COR-L47 (cell line): ENCODE results near the gene MBP.

Source experiments
- DNase-seq: peaks from one replicate; lab custom pipeline; 2025; lab: John Stamatoyannopoulos, UW

MBP gene

DNA sequence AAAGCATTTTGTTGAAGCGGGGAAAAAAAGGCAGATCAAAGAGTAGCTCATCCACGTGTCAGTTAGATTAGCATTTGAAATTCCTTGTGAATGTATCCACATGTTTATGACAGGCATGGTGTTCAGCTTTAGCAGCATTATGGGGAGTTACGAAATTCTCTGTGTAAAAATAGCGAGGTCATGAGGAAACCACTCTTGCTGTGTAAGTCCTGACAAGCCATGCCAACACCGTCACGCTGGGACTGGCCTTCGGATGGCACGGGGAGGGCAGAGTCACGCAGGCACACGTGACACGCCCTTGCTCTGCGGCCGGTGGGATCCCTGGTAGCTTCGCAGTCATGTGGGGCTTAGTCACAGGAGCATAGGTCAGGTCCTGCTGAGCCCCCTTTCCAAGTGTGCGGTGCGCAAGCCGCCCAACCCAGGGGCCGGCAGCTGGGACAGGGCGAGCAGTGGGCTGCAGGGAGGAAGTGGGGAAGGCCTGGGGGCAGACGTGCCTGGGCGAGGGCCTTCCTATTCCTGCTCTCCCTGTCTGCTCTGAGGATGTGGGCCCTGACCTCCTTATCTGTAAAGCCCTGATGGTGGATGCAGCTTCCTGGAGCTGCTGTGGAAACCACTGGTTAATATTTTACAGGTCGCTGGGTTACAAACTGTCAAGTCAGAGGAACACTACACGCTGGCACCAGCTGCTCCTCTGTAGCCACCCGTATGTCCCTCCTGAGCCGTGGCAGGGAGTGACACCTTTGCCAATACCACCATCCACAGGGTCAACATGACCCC lies 18.0 kb downstream of the MBP start:
- DNase-seq, result no peak

- no peak for DNase-seq
Measured at GRCh38 chr18:77114152-77114414, 18.5 kb downstream of the MBP start.

- DNase-seq, result no peak
Measured at GRCh38 chr18:77113361-77114151, 19.0 kb downstream of the MBP start.

GRCh38 chr18:77112747-77113092 lies 19.9 kb downstream of the MBP start:
- DNase-seq, result no peak

DNA sequence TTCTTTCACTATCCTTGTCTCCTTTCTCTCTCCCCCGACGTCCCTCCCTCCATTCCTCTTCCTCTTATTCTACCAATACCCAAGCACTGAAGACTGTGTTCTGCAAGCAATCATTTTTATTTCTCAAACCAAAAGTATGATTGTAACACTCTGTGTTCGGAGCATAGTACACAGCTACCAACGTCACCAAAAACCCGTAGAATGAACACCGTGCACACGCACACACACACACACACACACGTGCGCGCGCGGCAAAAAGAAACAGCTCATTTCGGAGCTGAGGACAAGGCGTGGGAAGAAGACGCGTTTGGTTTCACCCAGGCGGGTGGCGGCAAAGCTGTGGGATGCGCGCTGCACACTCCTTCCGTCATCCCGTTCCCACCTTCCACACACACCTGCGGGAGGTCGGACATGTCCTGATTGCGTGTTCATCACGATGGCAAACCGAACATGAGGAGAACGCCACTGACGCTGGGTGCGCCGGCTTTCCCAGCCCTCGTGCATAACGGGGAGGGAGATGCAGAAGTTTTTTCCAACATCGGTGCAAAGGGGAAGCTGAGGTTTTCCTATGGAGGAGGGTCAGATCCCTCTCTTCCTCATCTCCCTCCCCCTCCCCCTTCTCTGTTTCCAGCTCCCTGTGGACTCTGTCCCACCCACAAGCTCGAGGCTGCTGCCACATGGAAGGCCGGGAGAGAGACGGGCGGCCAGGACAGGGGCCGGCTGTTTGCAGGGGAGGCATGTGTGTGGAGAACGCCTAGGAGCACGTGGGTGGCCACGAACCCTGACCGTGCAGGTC lies 20.4 kb downstream of the MBP start:
- no peak for DNase-seq

GRCh38 chr18:77111449-77111848 lies 21.1 kb downstream of the MBP start:
- peak; percentile 26 for DNase-seq

- no peak for DNase-seq
Measured at GRCh38 chr18:77110936-77111335, 21.6 kb downstream of the MBP start.

DNA sequence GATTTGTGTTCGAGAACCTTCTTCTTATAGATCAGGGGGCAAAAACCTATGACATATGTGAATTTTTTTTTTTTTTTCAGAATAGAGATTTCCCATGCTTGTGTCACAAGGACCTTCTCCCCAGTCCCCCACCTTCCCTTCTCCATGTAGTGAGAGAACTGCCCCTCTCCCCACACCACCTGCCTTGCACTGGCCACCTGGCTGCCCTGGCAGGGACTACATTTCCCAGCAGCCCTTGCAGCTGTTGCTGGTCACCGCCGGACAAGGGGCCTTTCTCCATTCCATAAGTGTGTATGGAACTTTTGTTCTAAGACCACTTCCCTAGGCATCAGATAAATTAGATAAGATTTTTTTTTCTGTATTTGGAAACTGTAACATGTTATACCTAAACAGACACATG lies 22.2 kb downstream of the MBP start:
- no peak for DNase-seq

GRCh38 chr18:77109648-77110019 lies 22.9 kb downstream of the MBP start:
- no peak for DNase-seq

- no peak for DNase-seq
Measured at GRCh38 chr18:77108821-77109647, 23.5 kb downstream of the MBP start.

- no peak for DNase-seq
Measured at GRCh38 chr18:77108001-77108692, 24.4 kb downstream of the MBP start.

DNA sequence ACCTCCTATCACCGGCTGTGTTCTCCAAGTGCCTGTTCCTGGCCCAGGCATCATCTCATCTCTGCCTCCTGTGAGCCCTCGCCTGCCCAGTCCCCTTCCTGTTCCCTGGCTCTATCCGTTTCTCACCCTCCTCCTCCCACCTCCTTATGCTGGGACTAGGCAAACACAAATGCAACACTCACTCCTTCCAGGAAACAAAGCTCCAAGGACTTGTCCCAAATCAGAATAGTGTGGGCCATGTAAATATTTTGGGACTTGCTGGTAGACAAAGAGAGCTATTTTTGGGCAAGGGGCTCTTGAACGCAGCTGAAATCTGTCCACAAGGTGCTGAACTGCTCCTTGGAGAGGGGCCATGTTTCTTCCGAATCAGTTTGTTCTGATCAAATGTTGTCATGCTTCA lies 25.3 kb downstream of the MBP start:
- no peak for DNase-seq

DNA sequence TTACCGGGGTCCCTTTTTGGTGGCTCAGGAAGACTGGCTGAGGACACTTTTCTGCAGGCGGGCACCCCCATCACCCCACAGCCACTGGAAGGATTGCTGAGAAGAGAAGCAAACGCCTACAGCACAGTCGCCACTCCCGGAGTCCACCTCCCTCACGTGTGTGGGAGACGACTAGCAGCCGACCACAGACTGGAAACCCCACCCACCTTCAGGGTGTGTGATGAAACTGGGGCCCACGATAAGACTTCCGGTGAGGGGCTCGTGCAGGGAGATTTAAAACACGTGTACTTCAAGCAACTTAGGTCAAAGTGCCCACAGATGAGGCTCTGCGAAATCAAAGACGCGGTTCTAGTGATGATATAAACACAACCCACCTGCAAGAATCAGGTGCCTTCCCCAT lies 26.3 kb downstream of the MBP start:
- no peak for DNase-seq

DNA sequence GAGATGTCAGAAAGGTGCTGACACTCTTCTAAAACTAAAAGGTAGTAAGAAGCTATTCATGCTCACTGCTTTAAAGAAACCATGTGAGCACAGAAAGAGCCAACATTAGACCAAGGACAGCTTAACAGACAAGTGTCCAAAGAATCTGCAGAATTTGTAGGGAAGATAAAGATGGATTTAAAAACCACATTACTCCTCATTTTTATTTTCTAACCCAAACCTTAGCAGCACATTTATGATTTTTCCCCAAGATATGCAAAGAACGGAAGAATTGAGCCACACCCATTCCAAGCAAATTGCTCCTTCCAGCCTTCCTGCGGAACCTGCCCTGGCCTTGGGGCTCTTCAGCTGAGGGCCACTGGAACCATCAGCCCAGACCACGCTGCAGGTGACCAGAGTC lies 26.9 kb downstream of the MBP start:
- DNase-seq, result no peak

DNA sequence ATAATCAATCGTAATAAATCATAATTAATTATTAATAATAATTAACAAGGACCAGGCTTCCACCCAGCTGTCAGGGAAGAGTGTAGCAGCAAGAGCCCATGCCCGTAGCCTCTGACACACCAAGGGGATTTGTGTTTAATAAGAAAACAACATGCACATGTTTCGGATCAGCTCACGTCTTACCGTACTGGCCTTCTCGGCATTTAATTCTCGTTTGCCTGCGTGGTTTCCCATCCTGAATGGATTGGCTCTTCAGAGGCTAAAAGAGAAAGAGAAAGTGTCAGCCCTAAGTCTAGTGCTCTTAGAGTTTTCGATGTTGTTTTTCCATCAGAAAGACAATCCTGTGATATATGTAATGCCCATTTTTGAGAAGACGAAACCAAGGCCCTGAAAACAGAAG lies 27.6 kb downstream of the MBP start:
- no peak for DNase-seq

- no peak for DNase-seq
Measured at GRCh38 chr18:77103991-77104531, 28.5 kb downstream of the MBP start.

DNA sequence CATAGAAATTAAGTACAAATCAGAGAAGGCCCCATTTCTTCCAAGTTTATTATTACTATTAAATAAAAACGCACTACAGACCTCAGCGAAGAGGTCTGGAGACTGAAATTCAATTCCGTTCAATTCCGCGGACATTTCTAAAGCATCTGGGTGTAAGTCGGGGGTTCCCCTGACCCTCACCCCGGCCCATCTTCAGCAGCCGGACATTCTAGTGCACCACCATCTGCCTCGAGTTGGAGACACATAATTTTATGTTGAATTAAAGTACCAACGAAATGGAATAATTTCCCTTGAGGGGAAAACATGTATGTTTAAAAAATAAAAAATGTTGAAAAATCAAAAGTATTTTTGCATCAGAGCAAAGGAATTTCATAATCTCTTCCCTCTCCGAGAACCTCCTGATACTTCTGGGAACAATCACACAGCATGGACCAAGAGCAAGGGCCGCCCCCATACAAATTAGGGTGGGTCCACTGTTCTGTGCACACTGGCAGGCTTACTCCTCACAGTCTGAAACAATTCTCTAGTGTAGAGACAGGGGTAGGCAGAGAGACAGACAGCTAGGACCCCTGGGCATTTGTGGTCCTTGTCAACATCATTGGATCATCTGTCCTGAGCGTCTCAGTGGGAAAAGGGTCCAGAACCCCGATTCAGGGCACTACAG lies 29.3 kb downstream of the MBP start:
- no peak for DNase-seq

DNA sequence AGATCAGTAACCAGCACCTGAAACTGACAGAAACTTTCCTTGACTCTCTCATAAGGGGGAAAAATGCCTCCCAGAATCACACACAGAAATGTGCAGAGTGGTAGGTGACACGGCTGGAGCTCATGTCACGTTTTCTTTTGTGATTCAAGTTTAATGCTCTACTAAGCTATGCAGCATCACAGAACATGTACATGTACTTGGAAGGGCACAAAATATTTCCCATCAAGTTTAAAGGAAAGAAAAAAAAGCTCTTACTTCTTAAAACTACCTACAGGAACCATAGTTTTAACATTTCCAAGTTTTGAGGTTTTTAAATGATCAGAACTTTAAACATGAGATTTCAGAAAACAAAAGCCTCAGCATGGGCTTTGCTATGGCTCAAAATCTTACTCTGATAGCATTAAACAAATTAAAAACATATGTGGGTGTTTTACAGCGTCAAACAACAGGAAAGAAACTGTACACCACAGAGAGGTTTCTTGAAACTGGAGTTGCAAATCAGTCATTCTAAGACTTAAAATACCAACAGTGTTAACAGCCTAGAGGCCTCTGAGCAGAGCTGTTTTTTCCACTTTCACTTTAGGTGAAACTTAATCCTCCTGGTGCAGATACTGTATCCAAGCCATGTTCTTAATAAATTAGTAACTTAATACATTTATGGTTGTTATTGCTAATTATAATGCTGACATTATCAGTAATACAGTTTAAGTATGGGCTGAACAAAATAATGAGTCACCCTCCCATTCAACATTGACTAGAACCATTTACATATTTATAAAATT lies 30.1 kb downstream of the MBP start:
- no peak for DNase-seq

DNA sequence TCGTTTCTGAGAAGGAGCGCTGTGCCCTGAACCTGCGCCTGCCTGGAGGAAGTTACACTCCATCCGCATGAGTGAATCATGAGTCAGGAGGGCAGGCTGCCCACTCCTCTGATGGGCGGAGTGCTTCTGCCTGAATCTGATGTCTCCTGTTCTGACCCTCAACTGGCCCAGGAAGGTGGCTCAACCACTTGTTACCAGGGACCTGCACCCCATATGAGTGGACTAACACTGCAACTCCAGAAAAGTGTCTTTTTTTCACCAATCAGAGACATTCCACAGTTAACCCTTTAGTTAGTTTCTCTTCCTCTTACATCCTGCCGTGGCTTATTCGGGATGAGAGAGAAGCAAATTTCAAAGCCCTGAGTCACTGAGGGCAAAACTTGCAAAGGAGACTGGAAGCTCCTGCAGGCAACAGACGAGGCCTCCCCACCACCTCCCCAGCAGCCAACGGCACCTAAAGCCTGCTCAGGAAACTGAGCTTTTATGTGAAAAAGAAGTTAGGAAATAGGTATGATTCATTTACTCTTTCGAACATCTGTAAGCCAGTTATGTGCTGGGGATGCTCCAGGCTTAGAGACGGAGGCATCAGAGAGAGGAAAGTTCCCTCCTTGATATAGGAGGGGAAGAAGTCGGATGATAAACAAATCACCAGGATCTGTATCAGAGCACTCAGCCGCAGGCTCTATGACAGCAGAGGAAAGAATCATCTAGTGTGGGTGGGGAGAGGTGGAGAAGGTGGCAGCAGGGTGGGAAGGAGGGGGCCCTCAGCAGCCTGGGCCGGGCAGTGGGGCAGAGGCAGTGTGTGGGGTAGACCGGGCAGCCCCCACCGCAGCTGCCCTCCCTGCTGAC lies 30.9 kb downstream of the MBP start:
- DNase-seq, result no peak
